IgD-negative memory B cell (primary cell): ENCODE measurements around the gene SLC13A4. TPM values are rescaled to one million over a fixed set of nuclear protein-coding genes. Genes with fewer than 3 reads are reported as not detected.
"Not testable (repeated sequence)": the region's sequence is repeated elsewhere in the genome, so short reads cannot be mapped to it uniquely, and the experiment has no call there.

ENCODE experiments used
- H3K27ac Mint-ChIP-seq, 3 donors: one replicate each; pipeline ENCODE4 v1.8.0; 2020 to 2022; ENCODE audit warnings: mild to moderate bottlenecking in 3 of 3, mixed read lengths in 3 of 3, moderate library complexity in 1 of 3
- H3K27me3 Mint-ChIP-seq: one replicate; pipeline ENCODE4 v1.8.0; 2021; ENCODE audit warnings: mixed read lengths
- H3K36me3 Mint-ChIP-seq: one replicate; pipeline ENCODE4 v1.8.0; 2020; ENCODE audit warnings: mild to moderate bottlenecking, mixed read lengths
- H3K4me1 Mint-ChIP-seq, 3 donors: one replicate each; pipeline ENCODE4 v1.8.0; 2020 to 2022; ENCODE audit warnings: mixed read lengths in 3 of 3, mild to moderate bottlenecking in 1 of 3
- H3K4me3 Mint-ChIP-seq, 4 donors: one replicate each; pipeline ENCODE4 v1.8.0; 2020 to 2022; ENCODE audit warnings: mild to moderate bottlenecking in 4 of 4, mixed read lengths in 4 of 4, moderate library complexity in 3 of 4
- H3K9me3 Mint-ChIP-seq, 3 donors: one replicate each; pipeline ENCODE4 v1.8.0; 2020 to 2021; ENCODE audit warnings: mixed read lengths in 3 of 3, mild to moderate bottlenecking in 1 of 3
- polyA plus RNA-seq: library from polyadenylated mRNA; unstranded; fragments of 300-500 nt; fragmentation: Illumina TruSeq; gene quantifications from one replicate; pipeline ENCODE4 v1.2.3, GENCODE V29; 2021

The SLC13A4 gene
- polyA plus RNA-seq, 1 donor from 2014 or later: 0.15 TPM

- H3K27ac Mint-ChIP-seq: no peak overlapping the region
- no peaks in the 10 kb centered on the region for H3K9me3 Mint-ChIP-seq
- no peaks in the 10 kb centered on the region for H3K4me1 Mint-ChIP-seq
- H3K36me3 Mint-ChIP-seq: peaks cover 8% of the 10 kb centered on the region
- H3K27me3 Mint-ChIP-seq: no peaks in the 10 kb centered on the region
- no peak overlapping the region for H3K4me3 Mint-ChIP-seq
Observed at GRCh38 chr7:135681762-135682161, 46.2 kb downstream of the SLC13A4 start.

- H3K27ac Mint-ChIP-seq: no peak overlapping the region
- peaks cover 4% of the 10 kb centered on the region for H3K36me3 Mint-ChIP-seq
- H3K4me3 Mint-ChIP-seq: no peak overlapping the region
Observed at GRCh38 chr7:135678612-135679575, 49.1 kb downstream of the SLC13A4 start.

DNA sequence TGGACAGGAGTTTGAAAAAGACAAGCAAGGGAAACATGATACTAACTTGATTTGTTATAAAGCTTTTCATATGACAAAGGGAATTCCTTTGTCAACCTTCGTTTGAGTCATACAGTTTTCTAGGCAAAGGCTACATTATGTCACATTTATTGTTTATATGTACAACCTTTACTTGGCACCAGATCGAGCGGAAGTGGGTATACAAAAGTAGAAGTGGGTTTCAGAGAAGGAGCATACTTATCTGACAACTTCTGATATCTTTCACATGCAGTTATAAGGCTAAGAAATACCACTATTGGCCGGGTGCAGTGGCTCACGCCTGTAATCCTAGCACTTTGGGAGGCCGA lies 54.7 kb downstream of the SLC13A4 start:
- Mint-ChIP-seq H3K4me3 (no peak overlapping the region), H3K36me3 (peaks cover 6% of the 10 kb centered on the region), H3K27me3 (no peaks in the 10 kb centered on the region), H3K27ac (no peak overlapping the region), H3K9me3 (no peaks in the 10 kb centered on the region), H3K4me1 (peaks cover 0 to 13% (median 5%) of the 10 kb centered on the region in 3 donors)

More at GRCh38 chr7:135678612-135679575, 49.1 kb downstream of the SLC13A4 start:
- no peaks in the 10 kb centered on the region for H3K27me3 Mint-ChIP-seq
- H3K9me3 Mint-ChIP-seq: no peaks in the 10 kb centered on the region
- H3K4me1 Mint-ChIP-seq: no peaks in the 10 kb centered on the region

GRCh38 chr7:135672560-135673359 lies 55.2 kb downstream of the SLC13A4 start:
- H3K9me3 Mint-ChIP-seq: no peaks in the 10 kb centered on the region
- no peak overlapping the region for H3K27ac Mint-ChIP-seq
- H3K36me3 Mint-ChIP-seq: peaks cover 4% of the 10 kb centered on the region
- H3K4me1 Mint-ChIP-seq: peaks cover 2 to 16% (median 5%) of the 10 kb centered on the region in 3 donors
- no peak overlapping the region for H3K4me3 Mint-ChIP-seq
- no peaks in the 10 kb centered on the region for H3K27me3 Mint-ChIP-seq

GRCh38 chr7:135670179-135670578 lies 57.8 kb downstream of the SLC13A4 start:
- Mint-ChIP-seq H3K36me3 (peaks cover 4% of the 10 kb centered on the region), H3K4me1 (peaks cover 14 to 29% (median 16%) of the 10 kb centered on the region in 3 donors)

GRCh38 chr7:135669774-135670173 lies 58.2 kb downstream of the SLC13A4 start:
- H3K4me3 Mint-ChIP-seq: no peak overlapping the region
- peak overlapping the region in 1 of 3 donors; percentile 80 for H3K27ac Mint-ChIP-seq
- H3K4me1 Mint-ChIP-seq: peaks cover 14 to 29% (median 20%) of the 10 kb centered on the region in 3 donors
- no peaks in the 10 kb centered on the region for H3K27me3 Mint-ChIP-seq
- H3K9me3 Mint-ChIP-seq: no peaks in the 10 kb centered on the region
- H3K36me3 Mint-ChIP-seq: peaks cover 2% of the 10 kb centered on the region

More at GRCh38 chr7:135670179-135670578, 57.8 kb downstream of the SLC13A4 start:
- H3K4me3 Mint-ChIP-seq: no peak overlapping the region
- H3K27ac Mint-ChIP-seq: peak overlapping the region in 1 of 3 donors; percentile 80
- H3K9me3 Mint-ChIP-seq: no peaks in the 10 kb centered on the region
- no peaks in the 10 kb centered on the region for H3K27me3 Mint-ChIP-seq

DNA sequence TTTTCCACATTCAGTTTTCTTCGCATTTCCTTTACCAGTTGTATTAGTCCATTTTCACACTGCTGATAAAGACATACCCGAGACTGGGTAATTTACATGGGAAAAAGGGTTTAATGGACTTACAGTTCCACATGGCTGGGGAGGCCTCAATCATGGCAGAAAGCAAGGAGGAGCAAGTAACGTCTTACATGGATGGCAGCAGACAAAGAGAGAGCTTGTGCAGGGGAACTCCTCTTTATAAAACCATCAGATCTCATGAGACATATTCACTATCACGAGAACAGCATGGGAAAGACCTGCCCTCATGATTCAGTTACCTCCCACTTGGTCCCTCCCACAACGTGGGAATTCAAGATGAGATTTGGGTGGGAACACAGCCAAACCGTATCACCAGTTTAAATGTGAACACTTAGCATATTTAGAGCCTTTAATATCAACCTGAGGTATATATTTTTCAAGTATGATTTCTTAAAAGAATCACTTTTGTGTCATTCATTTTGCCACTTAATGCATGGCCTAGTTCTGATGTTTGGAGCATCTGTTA lies 59.1 kb downstream of the SLC13A4 start:
- H3K4me3 Mint-ChIP-seq, H3K36me3 Mint-ChIP-seq, H3K27me3 Mint-ChIP-seq, H3K27ac Mint-ChIP-seq, H3K9me3 Mint-ChIP-seq: not testable (repeated sequence)
- peaks cover 16 to 32% (median 26%) of the 10 kb centered on the region in 3 donors for H3K4me1 Mint-ChIP-seq

DNA sequence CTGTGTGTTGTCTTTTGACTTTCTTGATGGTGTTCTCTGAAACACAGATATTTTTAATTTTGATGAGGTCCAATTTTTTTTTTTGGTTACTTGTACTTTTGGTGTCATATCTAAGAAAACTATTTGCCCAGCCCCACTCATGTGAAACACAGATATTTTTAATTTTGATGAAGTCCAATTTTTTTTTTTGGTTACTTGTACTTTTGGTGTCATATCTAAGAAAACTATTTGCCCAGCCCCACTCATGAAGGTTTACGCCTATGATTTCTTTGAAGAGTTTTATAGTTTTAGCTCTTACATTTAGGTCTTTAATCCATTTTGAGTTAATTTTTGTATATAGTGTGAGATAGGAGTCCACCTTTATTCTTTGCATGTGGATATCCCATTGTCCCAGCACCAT lies 60.4 kb downstream of the SLC13A4 start:
- not testable (repeated sequence) for H3K27me3 Mint-ChIP-seq, H3K36me3 Mint-ChIP-seq, H3K27ac Mint-ChIP-seq, H3K4me3 Mint-ChIP-seq, H3K9me3 Mint-ChIP-seq
- H3K4me1 Mint-ChIP-seq: peaks cover 16 to 35% (median 31%) of the 10 kb centered on the region in 3 donors

DNA sequence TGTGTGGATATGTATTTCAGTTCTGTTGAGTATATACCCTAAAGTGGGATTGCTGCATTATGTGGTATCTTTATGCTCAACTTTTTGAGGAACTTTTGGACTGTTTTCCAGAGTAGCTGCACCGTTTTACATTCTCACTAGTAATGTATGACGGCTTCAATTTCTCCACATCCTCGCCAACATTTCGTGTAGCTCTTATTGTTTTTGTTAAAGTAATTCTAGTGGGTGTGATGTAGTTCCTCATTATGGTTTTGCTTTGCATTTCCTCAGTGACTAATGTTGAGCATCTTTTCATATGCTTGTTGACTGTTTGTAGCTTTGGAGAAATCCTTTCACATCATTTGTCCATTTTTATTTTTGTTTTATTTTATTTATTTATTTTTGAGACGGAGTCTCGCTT lies 61.1 kb downstream of the SLC13A4 start:
- H3K27ac Mint-ChIP-seq: peak overlapping the region in 1 of 3 donors; percentile 3
- H3K4me1 Mint-ChIP-seq: peaks cover 17 to 37% (median 36%) of the 10 kb centered on the region in 3 donors
- peaks cover 0 to under 1% (median 0%) of the 10 kb centered on the region in 3 donors for H3K9me3 Mint-ChIP-seq
- H3K4me3 Mint-ChIP-seq: peak overlapping the region in 2 of 4 donors; percentile 32 to 82
- H3K27me3 Mint-ChIP-seq: no peaks in the 10 kb centered on the region
- H3K36me3 Mint-ChIP-seq: peaks cover 2% of the 10 kb centered on the region

- H3K27ac Mint-ChIP-seq: peak overlapping the region in 2 of 3 donors; percentile 3 to 48
- H3K27me3 Mint-ChIP-seq: no peaks in the 10 kb centered on the region
- peaks cover 0 to 2% (median 0%) of the 10 kb centered on the region in 3 donors for H3K9me3 Mint-ChIP-seq
- H3K4me1 Mint-ChIP-seq: peaks cover 21 to 42% (median 38%) of the 10 kb centered on the region in 3 donors
- peak overlapping the region in 2 of 4 donors; percentile 32 to 82 for H3K4me3 Mint-ChIP-seq
- no peaks in the 10 kb centered on the region for H3K36me3 Mint-ChIP-seq
Observed at GRCh38 chr7:135666156-135666555, 61.8 kb downstream of the SLC13A4 start.

- no peaks in the 10 kb centered on the region for H3K36me3 Mint-ChIP-seq
- H3K27me3 Mint-ChIP-seq: no peaks in the 10 kb centered on the region
- peaks cover 0 to 2% (median 0%) of the 10 kb centered on the region in 3 donors for H3K9me3 Mint-ChIP-seq
- peak overlapping the region in 1 of 4 donors; percentile 64 for H3K4me3 Mint-ChIP-seq
- no peak overlapping the region for H3K27ac Mint-ChIP-seq
- H3K4me1 Mint-ChIP-seq: peaks cover 20 to 42% (median 34%) of the 10 kb centered on the region in 3 donors
Observed at GRCh38 chr7:135665042-135665441, 62.9 kb downstream of the SLC13A4 start.

DNA sequence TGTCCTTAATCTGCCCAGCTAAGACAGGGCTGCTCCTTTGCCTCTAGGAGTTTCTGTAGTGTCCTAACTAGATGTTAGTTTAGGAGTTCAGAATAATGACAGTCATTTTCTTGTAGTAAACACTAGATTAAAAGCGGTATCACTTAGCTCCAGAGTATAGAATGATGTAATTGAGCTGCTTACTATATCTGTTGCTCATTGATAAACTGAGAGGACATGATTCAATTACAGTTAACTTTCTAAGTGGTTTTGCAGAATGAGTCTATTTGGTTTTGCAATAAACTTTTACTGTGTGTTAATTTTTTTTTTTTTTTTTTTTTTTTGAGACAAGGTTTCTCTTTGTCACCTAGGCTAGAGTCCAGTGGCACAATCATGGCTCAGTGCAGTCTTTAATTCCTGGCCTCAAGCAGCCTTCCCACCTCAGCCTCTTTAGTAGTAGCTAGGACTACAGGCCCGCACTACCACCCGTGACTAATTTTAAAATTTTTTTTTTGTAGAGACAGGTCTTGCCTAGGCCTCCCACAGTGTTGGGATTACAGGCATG lies 63.9 kb downstream of the SLC13A4 start:
- Mint-ChIP-seq H3K4me1 (peaks cover 18 to 42% (median 34%) of the 10 kb centered on the region in 3 donors), H3K36me3 (no peaks in the 10 kb centered on the region), H3K27me3 (no peaks in the 10 kb centered on the region), H3K4me3 (peak overlapping the region; percentile 52 to 96 (median 76)), H3K27ac (peak overlapping the region in 2 of 3 donors; percentile 30 to 63), H3K9me3 (peaks cover 0 to 2% (median 0%) of the 10 kb centered on the region in 3 donors)

- no peaks in the 10 kb centered on the region for H3K27me3 Mint-ChIP-seq
- peaks cover 0 to 2% (median 0%) of the 10 kb centered on the region in 3 donors for H3K9me3 Mint-ChIP-seq
- H3K4me1 Mint-ChIP-seq: peaks cover 17 to 38% (median 26%) of the 10 kb centered on the region in 3 donors
- peak within 1 kb of the TSS; percentile 51 to 98 (median 93) for H3K27ac Mint-ChIP-seq
- H3K4me3 Mint-ChIP-seq: peak within 1 kb of the TSS; percentile 94 to 99 (median 97)
- no peaks in the 10 kb centered on the region for H3K36me3 Mint-ChIP-seq
Observed at GRCh38 chr7:135662373-135663114, 65.4 kb downstream of the SLC13A4 start, which contains the start of gene STMP1. TSS of gene STMP1 (plus strand) at chr7:135662514.

DNA sequence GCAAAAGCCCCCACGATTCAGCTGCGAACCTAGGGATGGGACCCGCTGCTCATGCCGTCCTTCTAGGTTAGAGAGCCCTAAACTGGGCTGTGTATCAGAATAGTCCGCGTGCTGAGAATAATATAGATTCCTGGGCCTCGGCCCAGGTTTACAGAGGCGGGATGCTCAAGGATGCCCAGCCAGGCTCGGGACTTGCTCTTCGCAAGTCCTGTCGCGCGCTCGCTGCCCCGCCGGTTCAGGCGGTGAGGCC lies 65.9 kb downstream of the SLC13A4 start:
- Mint-ChIP-seq H3K4me1 (peaks cover 16 to 37% (median 26%) of the 10 kb centered on the region in 3 donors), H3K9me3 (peaks cover 0 to 2% (median 0%) of the 10 kb centered on the region in 3 donors), H3K36me3 (no peaks in the 10 kb centered on the region), H3K4me3 (peak overlapping the region; percentile 89 to 99 (median 96)), H3K27ac (peak overlapping the region; percentile 28 to 98 (median 93)), H3K27me3 (no peaks in the 10 kb centered on the region)
